Naive thymus-derived CD8-positive, alpha-beta T cell (primary cell): Measurements from ENCODE around the gene MEOX1. TPM values are rescaled to one million over a fixed set of nuclear protein-coding genes. Genes with fewer than 3 reads are reported as not detected.

Experiments used
- ATAC-seq, 2 donors: fragments of 150-1000 bp; cut with Tn5 transposase in 1 of 2; sonication (Bioruptor Pico), chemical (Tn5 transposase) in 1 of 2; 1 replicate in 1 of 2; 2 replicates in 1 of 2; pipeline ENCODE4 v1.10.0; 2021; ENCODE audit warnings: mild to moderate bottlenecking in 2 of 2, moderate library complexity in 2 of 2
- POLR2A ChIA-PET: fragments of 350-600 bp; sonication (Branson Sonifier 250); formaldehyde crosslinking; loops from one replicate; lab custom pipeline; 2021; ENCODE audit warnings: antibody characterized with exemption; lab: Charles Lee
- DNase-seq, 10 donors: peaks; one replicate each; pipeline versions ENCODE4 v3.0.0 to v3.0.0-alpha.2; 2020 to 2022
- H3K27ac Mint-ChIP-seq, 10 donors: one replicate each; pipeline ENCODE4 v1.8.0; 2020 to 2022; ENCODE audit warnings: mild to moderate bottlenecking in 10 of 10, mixed read lengths in 10 of 10, moderate library complexity in 4 of 10, inconsistent platforms in 1 of 10
- H3K27me3 Mint-ChIP-seq, 5 donors: one replicate each; pipeline ENCODE4 v1.8.0; 2021 to 2022; ENCODE audit warnings: mixed read lengths in 5 of 5
- H3K36me3 Mint-ChIP-seq, 3 donors: one replicate each; pipeline ENCODE4 v1.8.0; 2020 to 2022; ENCODE audit warnings: mixed read lengths in 3 of 3, mild to moderate bottlenecking in 2 of 3, inconsistent platforms in 1 of 3
- H3K4me1 Mint-ChIP-seq, 4 donors: one replicate each; pipeline ENCODE4 v1.8.0; 2021 to 2022; ENCODE audit warnings: mixed read lengths in 4 of 4
- H3K4me3 Mint-ChIP-seq, 10 donors: one replicate each; pipeline ENCODE4 v1.8.0; 2020 to 2022; ENCODE audit warnings: mild to moderate bottlenecking in 10 of 10, mixed read lengths in 10 of 10, moderate library complexity in 6 of 10, inconsistent platforms in 1 of 10
- H3K9me3 Mint-ChIP-seq, 9 donors: one replicate each; pipeline ENCODE4 v1.8.0; 2020 to 2022; ENCODE audit warnings: mixed read lengths in 9 of 9, mild to moderate bottlenecking in 3 of 9, inconsistent platforms in 1 of 9, moderate library complexity in 1 of 9
- polyA plus RNA-seq, 3 donors: library from polyadenylated mRNA; unstranded; fragments of 300-500 nt; fragmentation: Illumina TruSeq; gene quantifications; one replicate each; pipeline ENCODE4 v1.2.3, GENCODE V29; 2021
- total RNA-seq, 8 experiments: library from RNA in 2 of 8; stranded (reverse) in 2 of 8; gene quantifications; one replicate each; pipeline ENCODE4 v1.2.3 and lab custom pipeline; 2021 to 2026

MEOX1 gene
- total and polyA plus RNA-seq, 5 experiments from 2014 or later, result 0.66 to 5.9 (median 1.5) TPM; not detected in 2

GRCh38 chr17:43645450-43645764, 16.3 kb downstream of the MEOX1 start:
- Mint-ChIP-seq H3K4me1 (peaks cover 11 to 40% (median 26%) of the 10 kb centered on the region in 4 donors), H3K27ac (no peak overlapping the region), H3K9me3 (no peaks in the 10 kb centered on the region), H3K4me3 (peak overlapping the region in 4 of 10 donors; percentile 41 to 52 (median 48)), H3K36me3 (no peaks in the 10 kb centered on the region), H3K27me3 (peaks cover 6 to 36% (median 17%) of the 10 kb centered on the region in 5 donors)
- ATAC-seq (no peak), DNase-seq (no peak)
- POLR2A ChIA-PET, result interaction anchor here (0.9 kb wide), 1 partner anchor 17 kb away, joined by 6 read pairs; the partner anchor contains the start of gene MEOX1

GRCh38 chr17:43644081-43644480, 17.6 kb downstream of the MEOX1 start:
- POLR2A ChIA-PET, result interaction anchor here (0.6 kb wide), 1 partner anchor 1528 kb away, joined by 3 read pairs; no protein-coding TSS in a partner anchor
- Mint-ChIP-seq H3K27ac (peak overlapping the region in 1 of 10 donors; percentile 76), H3K4me1 (peaks cover 11 to 41% (median 25%) of the 10 kb centered on the region in 4 donors), H3K4me3 (peak overlapping the region in 5 of 10 donors; percentile 3 to 72 (median 38)), H3K9me3 (no peaks in the 10 kb centered on the region), H3K36me3 (no peaks in the 10 kb centered on the region), H3K27me3 (peaks cover 6 to 36% (median 17%) of the 10 kb centered on the region in 5 donors)
- DNase-seq, result no peak
- no peak for ATAC-seq

DNA sequence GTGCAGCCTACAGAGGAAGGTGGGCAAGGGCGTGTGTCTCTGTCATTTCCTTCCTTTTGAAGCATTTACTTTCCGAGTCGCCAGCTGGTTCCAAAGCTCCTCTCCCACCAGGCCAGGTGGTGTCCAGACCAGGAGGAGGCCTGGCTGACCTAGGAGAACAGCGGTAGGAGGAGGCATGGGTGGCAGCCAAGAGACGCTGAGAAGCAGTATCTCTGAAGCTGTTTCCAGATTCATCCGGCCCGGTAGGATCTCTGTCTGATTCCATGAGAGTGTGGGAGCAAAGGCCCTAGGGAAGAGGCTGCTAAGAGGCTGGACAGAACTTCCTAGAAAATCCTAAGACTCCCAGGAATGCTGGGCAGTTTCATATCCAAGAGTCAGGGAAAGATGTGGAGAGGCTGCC, 20.3 kb downstream of the MEOX1 start:
- POLR2A ChIA-PET, result interaction anchor here (0.7 kb wide), 1 partner anchor 199 kb away, joined by 3 read pairs; no protein-coding TSS in a partner anchor
- no peak for DNase-seq
- peak overlapping the region; percentile 43 to 89 (median 80) for H3K4me3 Mint-ChIP-seq
- H3K36me3 Mint-ChIP-seq, result no peaks in the 10 kb centered on the region
- H3K4me1 Mint-ChIP-seq, result peaks cover 11 to 29% (median 20%) of the 10 kb centered on the region in 4 donors
- H3K27ac Mint-ChIP-seq, result peak overlapping the region; percentile 64 to 93 (median 86)
- no peaks in the 10 kb centered on the region for H3K9me3 Mint-ChIP-seq
- peak in 1 of 2 donors; percentile 30 for ATAC-seq
- H3K27me3 Mint-ChIP-seq, result peaks cover 1 to 18% (median 10%) of the 10 kb centered on the region in 5 donors

DNA sequence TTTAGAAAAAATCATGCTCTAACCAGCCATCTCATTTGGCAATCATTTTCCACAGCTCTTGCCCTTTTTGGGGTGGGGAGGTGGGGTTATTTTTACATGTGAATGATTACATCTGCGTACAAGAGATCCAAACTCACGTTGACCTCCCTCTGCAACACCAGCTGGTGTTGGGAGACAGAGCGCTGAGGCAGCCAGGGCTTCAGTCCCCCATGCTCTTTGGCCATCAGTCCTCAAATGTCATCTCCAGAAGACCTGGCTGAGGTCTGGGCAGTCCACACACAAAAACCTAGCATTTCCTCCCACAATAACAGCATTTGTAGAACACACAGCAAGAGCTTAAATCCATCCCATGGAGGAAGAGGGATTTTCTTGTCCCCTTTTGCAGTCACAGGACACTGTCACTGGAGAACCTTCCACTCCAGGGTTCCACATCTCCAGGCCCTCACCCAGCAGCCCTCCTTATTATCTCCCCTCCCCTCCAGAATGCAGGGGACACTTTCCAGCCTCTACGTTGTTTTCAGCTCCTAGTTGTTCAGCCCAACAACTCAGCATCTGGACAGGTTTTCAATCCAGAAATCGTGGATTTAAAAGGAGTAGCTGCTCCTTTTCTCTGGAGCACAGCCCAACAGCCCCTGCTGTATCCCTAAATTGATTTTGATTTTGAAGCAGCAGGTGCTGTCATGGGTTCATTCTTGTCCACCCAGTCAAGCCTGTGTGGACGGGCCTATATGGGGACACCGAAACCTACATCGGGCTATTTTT, 21.1 kb downstream of the MEOX1 start:
- H3K4me3 Mint-ChIP-seq, result peak overlapping the region in 9 of 10 donors; percentile 42 to 82 (median 77)
- no peak for ATAC-seq

DNA sequence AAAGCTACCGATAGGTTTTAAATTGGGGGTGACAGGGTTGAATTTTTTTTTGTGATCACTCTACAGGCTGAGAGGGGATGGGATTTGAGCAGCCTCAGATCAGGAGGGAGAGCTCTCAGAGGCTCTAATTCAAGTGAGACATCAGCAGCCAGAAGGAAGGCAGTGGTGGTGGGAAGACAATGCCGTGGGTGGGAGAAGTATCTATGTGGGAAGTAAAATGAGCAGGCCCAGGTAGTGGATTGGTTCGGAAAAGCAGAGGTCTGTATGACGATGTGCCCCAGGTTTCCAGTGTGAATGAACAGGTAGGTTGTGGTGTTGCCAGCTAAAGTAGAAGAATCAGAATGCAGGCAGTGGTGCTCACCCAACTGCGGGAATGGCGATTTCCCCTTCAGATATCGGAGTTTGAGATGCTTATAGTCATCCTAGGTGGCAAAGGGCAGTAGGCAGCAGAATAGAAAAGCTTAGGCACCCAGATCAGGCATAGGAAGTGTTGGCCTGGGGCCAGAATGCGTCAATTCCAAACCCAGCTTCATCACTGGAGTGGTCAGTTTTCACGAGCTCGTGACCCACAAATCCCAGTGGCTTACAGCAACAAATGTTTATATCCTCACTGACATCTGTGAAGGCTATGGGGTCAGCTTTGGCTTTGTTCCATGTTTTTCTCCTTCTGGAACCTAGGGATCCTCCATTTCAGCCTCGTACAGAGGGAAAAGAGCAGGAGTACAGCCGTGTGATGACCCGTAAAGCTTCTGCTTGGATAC, 24.0 kb downstream of the MEOX1 start:
- ATAC-seq (no peak), DNase-seq (no peak)
- Mint-ChIP-seq H3K27me3 (peaks cover 0 to 8% (median 0%) of the 10 kb centered on the region in 5 donors), H3K9me3 (no peaks in the 10 kb centered on the region), H3K4me1 (peaks cover 11 to 20% (median 14%) of the 10 kb centered on the region in 4 donors), H3K4me3 (peak overlapping the region in 1 of 10 donors; percentile 50), H3K36me3 (no peaks in the 10 kb centered on the region), H3K27ac (no peak overlapping the region)
- POLR2A ChIA-PET, result no interaction called here

More for the DNA sequence above, 21.1 kb downstream of the MEOX1 start:
- Mint-ChIP-seq H3K9me3 (no peaks in the 10 kb centered on the region), H3K27ac (peak overlapping the region; percentile 48 to 93 (median 80)), H3K36me3 (no peaks in the 10 kb centered on the region), H3K4me1 (peaks cover 11 to 29% (median 18%) of the 10 kb centered on the region in 4 donors), H3K27me3 (peaks cover 1 to 15% (median 11%) of the 10 kb centered on the region in 5 donors)
- POLR2A ChIA-PET, result no interaction called here
- no peak for DNase-seq

DNA sequence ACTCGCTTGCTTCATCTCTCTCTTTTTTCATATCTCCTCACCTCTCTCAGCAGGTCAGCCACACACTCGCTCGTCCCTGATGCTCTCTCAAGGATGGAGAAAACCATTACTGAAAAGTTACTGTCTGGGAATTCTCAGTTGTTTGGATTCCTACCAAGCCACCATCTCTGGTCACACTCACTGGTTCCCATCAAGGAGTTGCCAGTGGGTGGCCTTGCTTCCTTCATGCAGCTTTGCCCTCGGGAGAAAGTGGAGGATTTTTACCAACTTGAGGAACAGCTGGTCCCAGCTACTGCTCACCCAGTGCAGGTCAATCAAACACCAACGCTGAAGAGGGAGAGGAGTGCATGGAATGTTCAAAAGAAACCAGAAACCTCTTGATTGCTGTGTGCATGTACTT, 25.3 kb downstream of the MEOX1 start:
- H3K4me3 Mint-ChIP-seq, result no peak overlapping the region
- POLR2A ChIA-PET, result no interaction called here
- ATAC-seq (no peak), DNase-seq (no peak)
- no peak overlapping the region for H3K27ac Mint-ChIP-seq
- H3K27me3 Mint-ChIP-seq, result peaks cover 0 to 8% (median 0%) of the 10 kb centered on the region in 5 donors
- H3K36me3 Mint-ChIP-seq, result no peaks in the 10 kb centered on the region
- H3K4me1 Mint-ChIP-seq, result peaks cover 9 to 13% (median 11%) of the 10 kb centered on the region in 4 donors
- no peaks in the 10 kb centered on the region for H3K9me3 Mint-ChIP-seq

- Mint-ChIP-seq H3K27ac (no peak overlapping the region), H3K9me3 (no peaks in the 10 kb centered on the region), H3K36me3 (no peaks in the 10 kb centered on the region), H3K4me3 (no peak overlapping the region), H3K27me3 (peaks cover under 1 to 8% (median 4%) of the 10 kb centered on the region in 5 donors), H3K4me1 (peaks cover 0 to 7% (median 2%) of the 10 kb centered on the region in 4 donors)
- ATAC-seq (no peak), DNase-seq (no peak)
- POLR2A ChIA-PET, result no interaction called here
Measured at GRCh38 chr17:43634591-43635125, 27.1 kb downstream of the MEOX1 start.

DNA sequence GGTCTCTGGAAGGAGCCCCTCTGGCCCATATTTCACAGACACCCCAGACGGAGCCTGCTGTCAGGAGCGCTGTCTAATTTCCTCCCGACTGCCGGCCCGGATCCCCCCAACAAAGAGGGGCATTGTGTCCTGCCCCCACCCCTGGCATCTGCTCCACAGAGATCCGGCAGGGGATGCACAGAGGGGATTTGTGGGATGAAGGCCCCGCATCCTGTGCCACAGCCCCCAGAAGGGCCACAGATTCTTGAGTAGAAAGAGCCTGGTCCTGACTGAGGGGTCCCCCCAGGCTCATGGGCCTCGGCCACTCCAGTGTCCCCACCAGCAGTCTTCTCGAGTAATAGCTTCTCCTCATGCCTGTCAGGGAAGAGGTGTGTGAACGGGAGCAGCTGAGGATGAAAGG, 29.5 kb downstream of the MEOX1 start:
- H3K9me3 Mint-ChIP-seq, result no peaks in the 10 kb centered on the region
- H3K4me1 Mint-ChIP-seq, result peaks cover 0 to 4% (median under 1%) of the 10 kb centered on the region in 4 donors
- peaks cover 3 to 17% (median 9%) of the 10 kb centered on the region in 5 donors for H3K27me3 Mint-ChIP-seq
- H3K27ac Mint-ChIP-seq, result no peak overlapping the region
- no peak for ATAC-seq
- no peaks in the 10 kb centered on the region for H3K36me3 Mint-ChIP-seq
- POLR2A ChIA-PET, result interaction anchor here (0.6 kb wide), 1 partner anchor 33 kb away, joined by 3 read pairs; no protein-coding TSS in a partner anchor
- DNase-seq, result no peak
- no peak overlapping the region for H3K4me3 Mint-ChIP-seq

- H3K9me3 Mint-ChIP-seq, result no peaks in the 10 kb centered on the region
- H3K27ac Mint-ChIP-seq, result no peak overlapping the region
- no peaks in the 10 kb centered on the region for H3K36me3 Mint-ChIP-seq
- H3K4me3 Mint-ChIP-seq, result no peak overlapping the region
- ATAC-seq (no peak), DNase-seq (no peak)
- peaks cover 3 to 17% (median 8%) of the 10 kb centered on the region in 5 donors for H3K27me3 Mint-ChIP-seq
- POLR2A ChIA-PET, result no interaction called here
- H3K4me1 Mint-ChIP-seq, result peaks cover 0 to 3% (median under 1%) of the 10 kb centered on the region in 4 donors
Measured at GRCh38 chr17:43631429-43631828, 30.3 kb downstream of the MEOX1 start.

DNA sequence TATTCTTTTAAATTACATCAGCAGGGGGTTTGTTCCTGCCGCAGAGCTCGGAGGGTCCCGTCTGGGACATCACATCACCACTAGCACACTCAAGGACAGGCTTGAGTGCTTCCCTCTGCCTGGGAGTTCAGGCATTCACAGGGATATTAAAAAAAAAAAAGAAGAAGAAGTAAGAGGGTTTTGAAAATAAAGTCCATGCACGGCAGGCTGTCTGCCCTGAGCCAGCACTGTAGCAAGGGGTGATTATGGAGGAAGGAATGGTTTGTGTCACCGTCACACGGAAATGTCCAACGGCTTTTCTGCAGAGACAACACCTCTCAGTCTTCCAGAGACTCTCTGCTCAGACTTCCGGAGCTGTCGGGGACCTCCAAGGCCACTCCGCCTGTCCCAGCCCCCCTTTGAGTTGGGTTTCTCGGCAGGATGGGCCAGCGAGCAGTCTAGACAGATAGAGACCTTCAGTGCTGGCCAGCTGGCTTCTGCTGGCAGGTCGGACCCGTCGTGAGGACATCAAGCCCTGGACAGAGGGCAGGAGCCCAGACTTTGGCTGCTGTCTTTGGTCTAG, 33.6 kb downstream of the MEOX1 start:
- POLR2A ChIA-PET, result interaction anchor here (0.7 kb wide), 1 partner anchor 38 kb away, joined by 3 read pairs; no protein-coding TSS in a partner anchor
- ATAC-seq (no peak), DNase-seq (no peak)
- peaks cover 4 to 27% (median 12%) of the 10 kb centered on the region in 5 donors for H3K27me3 Mint-ChIP-seq
- no peaks in the 10 kb centered on the region for H3K9me3 Mint-ChIP-seq
- no peak overlapping the region for H3K27ac Mint-ChIP-seq
- H3K4me3 Mint-ChIP-seq, result no peak overlapping the region
- peaks cover 0 to 4% (median 0%) of the 10 kb centered on the region in 3 donors for H3K36me3 Mint-ChIP-seq
- peaks cover 0 to 3% (median under 1%) of the 10 kb centered on the region in 4 donors for H3K4me1 Mint-ChIP-seq

- no peak overlapping the region for H3K4me3 Mint-ChIP-seq
- ATAC-seq (no peak), DNase-seq (no peak)
- H3K27me3 Mint-ChIP-seq, result peaks cover 4 to 27% (median 12%) of the 10 kb centered on the region in 5 donors
- H3K9me3 Mint-ChIP-seq, result no peaks in the 10 kb centered on the region
- POLR2A ChIA-PET, result interaction anchor here (0.7 kb wide), 1 partner anchor 38 kb away, joined by 3 read pairs; no protein-coding TSS in a partner anchor
- H3K36me3 Mint-ChIP-seq, result peaks cover 0 to 4% (median 0%) of the 10 kb centered on the region in 3 donors
- H3K27ac Mint-ChIP-seq, result no peak overlapping the region
- H3K4me1 Mint-ChIP-seq, result peaks cover 0 to 2% (median under 1%) of the 10 kb centered on the region in 4 donors
Measured at GRCh38 chr17:43627653-43628052, 34.1 kb downstream of the MEOX1 start.

DNA sequence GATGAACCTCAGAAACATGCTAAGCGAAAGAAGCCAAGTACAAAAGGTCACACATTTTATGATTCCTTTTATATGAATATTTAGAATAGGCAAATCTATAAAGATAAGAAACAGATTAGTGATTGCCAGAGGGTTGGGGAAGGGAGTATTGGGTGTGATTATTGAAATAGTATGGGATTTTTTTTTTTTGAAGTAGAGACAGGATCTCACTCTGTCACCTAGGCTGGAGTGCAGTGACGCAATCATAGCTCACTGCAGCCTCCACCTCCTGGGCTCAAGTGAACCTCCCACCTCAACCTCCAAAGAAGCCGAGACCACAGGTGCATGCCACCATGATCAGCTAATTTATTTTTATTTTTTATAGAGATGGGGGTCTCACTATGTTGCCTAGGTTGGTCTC, 35.7 kb downstream of the MEOX1 start:
- no peak for DNase-seq
- Mint-ChIP-seq H3K36me3 (peaks cover 0 to 4% (median 0%) of the 10 kb centered on the region in 3 donors), H3K27me3 (peaks cover 4 to 27% (median 12%) of the 10 kb centered on the region in 5 donors), H3K4me1 (peaks cover 0 to 1% (median 0%) of the 10 kb centered on the region in 4 donors), H3K9me3 (no peaks in the 10 kb centered on the region), H3K27ac (no peak overlapping the region), H3K4me3 (no peak overlapping the region)
- POLR2A ChIA-PET, result no interaction called here
- no peak for ATAC-seq
